ENCODE results near the gene MFSD8.

DNA sequence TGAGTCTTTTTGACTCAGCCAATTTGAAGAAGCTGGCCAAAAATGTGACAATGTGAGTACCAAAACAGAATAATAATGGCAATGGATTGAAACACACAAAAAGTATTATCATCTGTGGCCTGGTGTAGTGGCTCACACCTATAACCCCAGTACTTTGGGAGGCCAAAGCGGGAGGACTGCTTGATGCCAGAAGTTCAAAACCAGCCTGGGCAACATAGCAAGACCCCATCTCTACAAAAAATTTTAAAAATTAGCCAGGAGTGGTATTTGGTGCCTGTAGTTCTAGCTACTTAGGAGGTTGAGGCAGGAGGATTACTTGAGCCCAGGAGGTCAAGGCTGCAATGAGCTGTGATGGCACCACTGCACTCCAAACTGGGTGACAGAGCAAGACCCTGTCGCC, 42.7 kb downstream of the MFSD8 start:
- TF ChIP-seq, protein P1, sequence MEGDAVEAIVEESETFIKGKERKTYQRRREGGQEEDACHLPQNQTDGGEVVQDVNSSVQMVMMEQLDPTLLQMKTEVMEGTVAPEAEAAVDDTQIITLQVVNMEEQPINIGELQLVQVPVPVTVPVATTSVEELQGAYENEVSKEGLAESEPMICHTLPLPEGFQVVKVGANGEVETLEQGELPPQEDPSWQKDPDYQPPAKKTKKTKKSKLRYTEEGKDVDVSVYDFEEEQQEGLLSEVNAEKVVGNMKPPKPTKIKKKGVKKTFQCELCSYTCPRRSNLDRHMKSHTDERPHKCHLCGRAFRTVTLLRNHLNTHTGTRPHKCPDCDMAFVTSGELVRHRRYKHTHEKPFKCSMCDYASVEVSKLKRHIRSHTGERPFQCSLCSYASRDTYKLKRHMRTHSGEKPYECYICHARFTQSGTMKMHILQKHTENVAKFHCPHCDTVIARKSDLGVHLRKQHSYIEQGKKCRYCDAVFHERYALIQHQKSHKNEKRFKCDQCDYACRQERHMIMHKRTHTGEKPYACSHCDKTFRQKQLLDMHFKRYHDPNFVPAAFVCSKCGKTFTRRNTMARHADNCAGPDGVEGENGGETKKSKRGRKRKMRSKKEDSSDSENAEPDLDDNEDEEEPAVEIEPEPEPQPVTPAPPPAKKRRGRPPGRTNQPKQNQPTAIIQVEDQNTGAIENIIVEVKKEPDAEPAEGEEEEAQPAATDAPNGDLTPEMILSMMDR (IDR thresholded peaks at IDR 0.05), result no peak
- TF ChIP-seq POLR2A (IDR thresholded peaks at IDR 0.05), result no peak

Measured in ovary (tissue), 3 donors.